Measurements from ENCODE around the gene SPECC1L.
"Not testable (repeated sequence)": the region's sequence is repeated elsewhere in the genome, so short reads cannot be mapped to it uniquely, and the experiment has no call there.

The SPECC1L gene

GRCh38 chr22:24305260-24305692, 34.6 kb downstream of the SPECC1L start:
- Histone ChIP-seq H3K79me2 (ENCODE audit: insufficient read depth, low read depth) (peaks cover 11% of the 10 kb centered on the region; the same call in 1 of the 2 replicates), H3K9ac (no peak overlapping the region), H3K36me3 (ENCODE audit: insufficient read depth) (no peaks in the 10 kb centered on the region), H3K27me3 (ENCODE audit: insufficient read depth, low read depth) (no peaks in the 10 kb centered on the region), H3K4me1 (ENCODE audit: low read depth, poor library complexity, severe bottlenecking) (peaks cover 26% of the 10 kb centered on the region), H3K4me3 (IDR thresholded peaks at IDR 0.05; ENCODE audit: insufficient read depth, low read depth, low read length) (no peak overlapping the region), H4K20me1 (ENCODE audit: insufficient read depth) (no peaks in the 10 kb centered on the region), H3K27ac (no peak overlapping the region), H3K4me2 (no peak overlapping the region), H2AFZ (ENCODE audit: low read depth) (no peak overlapping the region)
- TF ChIP-seq, protein P1, sequence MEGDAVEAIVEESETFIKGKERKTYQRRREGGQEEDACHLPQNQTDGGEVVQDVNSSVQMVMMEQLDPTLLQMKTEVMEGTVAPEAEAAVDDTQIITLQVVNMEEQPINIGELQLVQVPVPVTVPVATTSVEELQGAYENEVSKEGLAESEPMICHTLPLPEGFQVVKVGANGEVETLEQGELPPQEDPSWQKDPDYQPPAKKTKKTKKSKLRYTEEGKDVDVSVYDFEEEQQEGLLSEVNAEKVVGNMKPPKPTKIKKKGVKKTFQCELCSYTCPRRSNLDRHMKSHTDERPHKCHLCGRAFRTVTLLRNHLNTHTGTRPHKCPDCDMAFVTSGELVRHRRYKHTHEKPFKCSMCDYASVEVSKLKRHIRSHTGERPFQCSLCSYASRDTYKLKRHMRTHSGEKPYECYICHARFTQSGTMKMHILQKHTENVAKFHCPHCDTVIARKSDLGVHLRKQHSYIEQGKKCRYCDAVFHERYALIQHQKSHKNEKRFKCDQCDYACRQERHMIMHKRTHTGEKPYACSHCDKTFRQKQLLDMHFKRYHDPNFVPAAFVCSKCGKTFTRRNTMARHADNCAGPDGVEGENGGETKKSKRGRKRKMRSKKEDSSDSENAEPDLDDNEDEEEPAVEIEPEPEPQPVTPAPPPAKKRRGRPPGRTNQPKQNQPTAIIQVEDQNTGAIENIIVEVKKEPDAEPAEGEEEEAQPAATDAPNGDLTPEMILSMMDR (conservative IDR thresholded peaks at IDR 0.05; ENCODE audit: low read depth, low read length), result no peak

DNA sequence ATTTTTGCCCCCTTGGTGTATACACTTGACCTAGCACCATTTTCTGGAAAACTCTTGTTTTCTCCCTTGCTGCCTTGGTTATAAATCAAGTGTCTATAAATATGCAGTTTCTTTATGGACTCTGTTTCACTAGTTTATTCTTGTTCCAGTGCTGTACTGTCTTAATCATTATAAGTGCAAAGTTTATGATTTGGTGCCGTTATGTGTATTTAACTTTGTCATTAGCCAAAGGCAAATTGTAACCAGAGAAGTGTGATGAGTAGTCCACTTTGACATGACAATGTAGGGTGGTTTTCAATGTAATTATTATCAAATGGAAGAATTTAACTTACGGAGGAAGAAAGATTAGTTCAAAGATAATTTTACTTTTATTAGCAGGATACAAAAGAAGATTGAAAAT, 40.3 kb downstream of the SPECC1L start:
- Histone ChIP-seq H3K27me3 (ENCODE audit: insufficient read depth, low read depth) (no peaks in the 10 kb centered on the region), H4K20me1 (ENCODE audit: insufficient read depth) (no peaks in the 10 kb centered on the region), H3K4me3 (IDR thresholded peaks at IDR 0.05; ENCODE audit: insufficient read depth, low read depth, low read length) (no peak overlapping the region), H3K9ac (no peak overlapping the region), H3K79me2 (ENCODE audit: insufficient read depth, low read depth) (no peaks in the 10 kb centered on the region), H3K36me3 (ENCODE audit: insufficient read depth) (no peaks in the 10 kb centered on the region; the same call in 1 of the 2 replicates), H3K27ac (no peak overlapping the region), H2AFZ (ENCODE audit: low read depth) (no peak overlapping the region), H3K4me2 (no peak overlapping the region), H3K4me1 (ENCODE audit: low read depth, poor library complexity, severe bottlenecking) (peaks cover 13% of the 10 kb centered on the region)
- TF ChIP-seq, protein P1 (conservative IDR thresholded peaks at IDR 0.05; ENCODE audit: low read depth, low read length), result no peak

GRCh38 chr22:24315367-24315966, 44.8 kb downstream of the SPECC1L start:
- H2AFZ ChIP-seq (ENCODE audit: low read depth), result no peak overlapping the region
- H3K4me1 ChIP-seq (ENCODE audit: low read depth, poor library complexity, severe bottlenecking), result peaks cover 13% of the 10 kb centered on the region

DNA sequence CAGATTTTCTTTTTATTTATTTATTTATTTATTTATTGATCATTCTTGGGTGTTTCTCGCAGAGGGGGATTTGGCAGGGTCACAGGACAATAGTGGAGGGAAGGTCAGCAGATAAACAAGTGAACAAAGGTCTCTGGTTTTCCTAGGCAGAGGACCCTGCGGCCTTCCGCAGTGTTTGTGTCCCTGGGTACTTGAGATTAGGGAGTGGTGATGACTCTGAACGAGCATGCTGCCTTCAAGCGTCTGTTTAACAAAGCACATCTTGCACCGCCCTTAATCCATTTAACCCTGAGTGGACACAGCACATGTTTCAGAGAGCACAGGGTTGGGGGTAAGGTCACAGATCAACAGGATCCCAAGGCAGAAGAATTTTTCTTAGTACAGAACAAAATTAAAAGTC, 45.6 kb downstream of the SPECC1L start:
- H2AFZ ChIP-seq (ENCODE audit: low read depth); H3K79me2 ChIP-seq (ENCODE audit: insufficient read depth, low read depth); H3K9ac ChIP-seq; H4K20me1 ChIP-seq (ENCODE audit: insufficient read depth); H3K4me3 ChIP-seq (IDR thresholded peaks at IDR 0.05; ENCODE audit: insufficient read depth, low read depth, low read length); H3K27me3 ChIP-seq (ENCODE audit: insufficient read depth, low read depth); H3K4me2 ChIP-seq; H3K27ac ChIP-seq; H3K36me3 ChIP-seq (ENCODE audit: insufficient read depth): not testable (repeated sequence)
- H3K4me1 ChIP-seq (ENCODE audit: low read depth, poor library complexity, severe bottlenecking), result peaks cover 13% of the 10 kb centered on the region

More at GRCh38 chr22:24315367-24315966, 44.8 kb downstream of the SPECC1L start:
- H3K27me3 ChIP-seq (ENCODE audit: insufficient read depth, low read depth), result no peaks in the 10 kb centered on the region
- no peaks in the 10 kb centered on the region for H4K20me1 ChIP-seq (ENCODE audit: insufficient read depth)
- no peak overlapping the region for H3K4me2 ChIP-seq
- H3K9ac ChIP-seq, result no peak overlapping the region
- TF ChIP-seq, protein P1 (conservative IDR thresholded peaks at IDR 0.05; ENCODE audit: low read depth, low read length), result no peak
- H3K36me3 ChIP-seq (ENCODE audit: insufficient read depth), result no peaks in the 10 kb centered on the region; the same call in 1 of the 2 replicates
- no peak overlapping the region for H3K4me3 ChIP-seq (IDR thresholded peaks at IDR 0.05; ENCODE audit: insufficient read depth, low read depth, low read length)
- no peak overlapping the region; the same call in 1 of the 2 replicates for H3K27ac ChIP-seq
- no peaks in the 10 kb centered on the region for H3K79me2 ChIP-seq (ENCODE audit: insufficient read depth, low read depth)

DNA sequence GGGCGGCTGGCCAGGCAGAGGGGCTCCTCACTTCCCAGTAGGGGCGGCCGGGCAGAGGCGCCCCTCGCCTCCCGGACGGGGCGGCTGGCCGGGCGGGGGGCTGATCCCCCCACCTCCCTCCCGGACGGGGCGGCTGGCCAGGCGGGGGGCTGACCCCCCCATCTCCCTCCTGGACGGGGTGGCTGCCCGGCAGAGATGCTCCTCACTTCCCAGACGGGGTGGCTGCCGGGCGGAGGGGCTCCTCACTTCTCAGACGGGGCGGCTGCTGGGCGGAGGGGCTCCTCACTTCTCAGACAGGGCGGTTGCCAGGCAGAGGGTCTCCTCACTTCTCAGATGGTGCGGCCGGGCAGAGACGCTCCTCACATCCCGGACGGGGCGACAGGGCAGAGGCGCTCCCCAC, 46.9 kb downstream of the SPECC1L start:
- H3K4me2 ChIP-seq; H3K79me2 ChIP-seq (ENCODE audit: insufficient read depth, low read depth); H4K20me1 ChIP-seq (ENCODE audit: insufficient read depth); H3K4me3 ChIP-seq (IDR thresholded peaks at IDR 0.05; ENCODE audit: insufficient read depth, low read depth, low read length); H3K27ac ChIP-seq; H3K9ac ChIP-seq; H2AFZ ChIP-seq (ENCODE audit: low read depth); H3K27me3 ChIP-seq (ENCODE audit: insufficient read depth, low read depth); H3K36me3 ChIP-seq (ENCODE audit: insufficient read depth): not testable (repeated sequence)
- H3K4me1 ChIP-seq (ENCODE audit: low read depth, poor library complexity, severe bottlenecking), result peaks cover 13% of the 10 kb centered on the region

All from KMS-11 (cell line).